Parathyroid adenoma (tissue), 2 donors: ENCODE results near the gene TYW1B.
"Not testable (repeated sequence)": the region's sequence is repeated elsewhere in the genome, so short reads cannot be mapped to it uniquely, and the experiment has no call there.

Experiments
- H2AFZ ChIP-seq: fragments of 300-600 bp; sonication (generic); one replicate; pipeline ENCODE4 v1.7.0; 2017; ENCODE audit warnings: antibody characterized with exemption, mild to moderate bottlenecking
- H3K27ac ChIP-seq: fragments of 300-600 bp; sonication (generic); one replicate; pipeline ENCODE4 v1.7.0; 2017
- H3K27me3 ChIP-seq: fragments of 300-600 bp; sonication (generic); one replicate; pipeline ENCODE4 v1.7.0; 2017; ENCODE audit warnings: low read length; ENCODE audit not compliant: control insufficient read depth, insufficient read depth
- H3K36me3 ChIP-seq: fragments of 300-600 bp; sonication (generic); one replicate; pipeline ENCODE4 v1.7.0; 2017; ENCODE audit warnings: low read length; ENCODE audit not compliant: control insufficient read depth, insufficient read depth
- H3K4me1 ChIP-seq: fragments of 300-600 bp; sonication (generic); one replicate; pipeline ENCODE4 v1.7.0; 2017; ENCODE audit warnings: control low read depth
- H3K4me2 ChIP-seq: fragments of 300-600 bp; sonication (generic); one replicate; pipeline ENCODE4 v1.7.0; 2017; ENCODE audit warnings: low read length
- H3K4me3 ChIP-seq: fragments of 300-600 bp; sonication (generic); one replicate; pipeline ENCODE4 v1.7.0; 2017; ENCODE audit warnings: low read depth, low read length
- H3K79me2 ChIP-seq: fragments of 300-600 bp; sonication (generic); one replicate; pipeline ENCODE4 v1.7.0; 2017; ENCODE audit warnings: control low read depth
- H3K9ac ChIP-seq: fragments of 300-600 bp; sonication (generic); one replicate; pipeline ENCODE4 v1.7.0; 2017; ENCODE audit warnings: mild to moderate bottlenecking
- H3K9me3 ChIP-seq: fragments of 300-600 bp; sonication (generic); one replicate; pipeline ENCODE4 v1.7.0; 2017; ENCODE audit warnings: low read length; ENCODE audit not compliant: control insufficient read depth
- CTCF ChIP-seq: fragments of 300-600 bp; sonication (generic); IDR thresholded peaks from one replicate; pipeline ENCODE4 v1.7.0; 2017; ENCODE audit warnings: antibody characterized with exemption, mild to moderate bottlenecking
- donor health status: primary hyperparathyroidism.

TYW1B gene

GRCh38 chr7:72753781-72754180 is 74.2 kb downstream of the TYW1B start:
- Histone ChIP-seq H3K4me1 (no peaks in the 10 kb centered on the region), H3K4me2 (no peak overlapping the region), H3K36me3 (no peaks in the 10 kb centered on the region), H2AFZ (no peak overlapping the region), H3K79me2 (no peaks in the 10 kb centered on the region), H3K27ac (no peak overlapping the region), H3K27me3 (no peaks in the 10 kb centered on the region), H3K9me3 (no peaks in the 10 kb centered on the region), H3K4me3 (no peak overlapping the region), H3K9ac (no peak overlapping the region)
- no peak for TF ChIP-seq CTCF

DNA sequence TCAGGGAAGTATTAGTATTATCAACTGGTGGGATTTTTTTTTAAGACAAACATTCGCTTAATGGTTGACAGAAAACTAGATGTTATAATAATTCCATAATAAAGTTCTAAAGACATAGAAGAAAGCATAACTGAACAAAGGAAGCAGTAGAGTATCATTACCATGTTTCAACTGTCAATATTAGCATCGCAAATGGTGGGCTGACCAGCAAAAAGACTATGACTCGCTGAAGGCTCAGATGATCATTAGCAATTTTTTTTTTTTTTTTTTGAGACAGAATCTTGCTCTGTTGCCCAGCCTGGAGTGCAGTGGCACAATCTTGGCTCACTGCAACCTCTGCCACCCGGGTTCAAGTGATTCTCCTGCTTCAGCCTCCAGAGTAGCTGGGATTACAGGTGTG is 74.8 kb downstream of the TYW1B start:
- H3K9me3 ChIP-seq, H3K79me2 ChIP-seq, H3K27me3 ChIP-seq, H3K9ac ChIP-seq, H3K4me1 ChIP-seq, H2AFZ ChIP-seq, H3K27ac ChIP-seq, H3K4me3 ChIP-seq, H3K36me3 ChIP-seq, H3K4me2 ChIP-seq: not testable (repeated sequence)

DNA sequence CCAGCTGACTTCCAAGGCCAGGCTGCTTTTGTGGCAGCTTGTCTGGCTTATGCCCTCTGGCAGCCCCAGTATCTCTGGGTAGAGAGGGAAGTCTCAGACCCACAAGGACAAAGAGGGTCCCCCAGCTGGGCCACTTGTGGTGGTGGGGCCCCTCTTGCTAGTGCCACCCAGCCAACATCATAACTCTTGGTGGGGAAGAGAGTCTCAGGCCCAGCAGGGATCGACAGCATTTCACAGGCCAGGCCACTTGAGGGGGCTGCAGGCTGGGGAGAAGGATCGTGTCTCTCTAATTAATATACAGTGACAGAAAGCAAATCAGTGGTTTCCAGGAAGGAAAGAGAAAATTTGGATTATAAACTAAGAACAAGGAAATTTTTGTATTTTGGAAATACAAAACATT is 76.0 kb downstream of the TYW1B start:
- H3K4me1 ChIP-seq, result no peaks in the 10 kb centered on the region
- H3K4me2 ChIP-seq, result no peak overlapping the region
- no peaks in the 10 kb centered on the region for H3K79me2 ChIP-seq
- H3K9me3 ChIP-seq, result no peaks in the 10 kb centered on the region
- no peaks in the 10 kb centered on the region for H3K36me3 ChIP-seq
- no peaks in the 10 kb centered on the region for H3K27me3 ChIP-seq
- H3K9ac ChIP-seq, result no peak overlapping the region
- no peak overlapping the region for H3K4me3 ChIP-seq
- no peak overlapping the region for H2AFZ ChIP-seq
- H3K27ac ChIP-seq, result no peak overlapping the region
- no peak for TF ChIP-seq CTCF

GRCh38 chr7:72751378-72751777 is 76.6 kb downstream of the TYW1B start:
- Histone ChIP-seq H3K4me1 (no peaks in the 10 kb centered on the region), H3K79me2 (no peaks in the 10 kb centered on the region), H2AFZ (no peak overlapping the region), H3K4me2 (no peak overlapping the region), H3K9ac (no peak overlapping the region), H3K9me3 (no peaks in the 10 kb centered on the region), H3K4me3 (no peak overlapping the region), H3K27ac (no peak overlapping the region), H3K27me3 (no peaks in the 10 kb centered on the region), H3K36me3 (no peaks in the 10 kb centered on the region)
- TF ChIP-seq CTCF, result no peak

DNA sequence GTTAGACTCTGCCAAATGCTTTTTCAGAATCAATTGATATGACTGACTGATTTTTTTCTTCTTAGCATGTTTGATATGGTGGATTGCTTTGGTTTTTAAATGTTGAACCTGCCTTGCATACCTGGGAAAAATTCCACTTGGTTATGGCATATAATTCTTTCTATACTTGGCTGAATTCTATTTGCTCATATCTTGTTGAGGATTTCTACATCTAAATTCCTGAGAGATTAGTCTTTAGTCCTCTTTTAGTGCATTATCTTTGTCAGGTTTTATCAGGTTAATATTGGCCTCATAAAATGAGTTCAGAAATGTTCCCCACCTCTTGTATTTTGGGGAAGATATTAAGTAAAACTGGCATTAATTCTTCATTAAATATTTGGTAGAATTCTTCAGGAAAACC is 79.4 kb downstream of the TYW1B start:
- not testable (repeated sequence) for H3K27ac ChIP-seq, H3K9me3 ChIP-seq, H3K4me1 ChIP-seq, H3K9ac ChIP-seq, H3K27me3 ChIP-seq, H3K4me3 ChIP-seq, H3K79me2 ChIP-seq, H3K36me3 ChIP-seq, H3K4me2 ChIP-seq, H2AFZ ChIP-seq

GRCh38 chr7:72744244-72744926 is 83.6 kb downstream of the TYW1B start:
- H3K4me2 ChIP-seq, H3K27ac ChIP-seq, H3K9ac ChIP-seq, H3K36me3 ChIP-seq, H3K4me3 ChIP-seq, H3K4me1 ChIP-seq, H3K27me3 ChIP-seq, H3K9me3 ChIP-seq, H2AFZ ChIP-seq, H3K79me2 ChIP-seq: not testable (repeated sequence)

DNA sequence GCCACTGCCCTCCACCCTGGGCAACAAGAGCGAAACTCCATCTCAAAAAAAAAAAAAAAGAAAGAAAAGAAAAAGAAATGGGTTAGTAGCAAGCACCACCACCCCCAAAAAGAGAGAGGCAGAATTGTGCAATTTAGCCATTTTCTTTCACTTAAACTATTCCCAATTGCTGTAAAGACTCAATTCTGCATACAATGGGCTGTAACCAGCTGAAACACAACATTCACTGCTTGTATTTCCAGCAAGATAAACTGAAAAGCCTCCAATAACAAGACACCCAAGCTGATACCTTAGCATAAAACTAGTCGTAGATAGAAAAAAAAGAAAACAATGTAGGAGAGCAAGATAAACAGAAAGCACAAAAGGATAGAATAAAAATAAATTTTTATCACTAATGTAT is 84.2 kb downstream of the TYW1B start:
- not testable (repeated sequence) for H3K27ac ChIP-seq, H2AFZ ChIP-seq, H3K4me2 ChIP-seq, H3K9me3 ChIP-seq, H3K4me3 ChIP-seq, H3K9ac ChIP-seq, H3K36me3 ChIP-seq, H3K27me3 ChIP-seq, H3K4me1 ChIP-seq, H3K79me2 ChIP-seq

DNA sequence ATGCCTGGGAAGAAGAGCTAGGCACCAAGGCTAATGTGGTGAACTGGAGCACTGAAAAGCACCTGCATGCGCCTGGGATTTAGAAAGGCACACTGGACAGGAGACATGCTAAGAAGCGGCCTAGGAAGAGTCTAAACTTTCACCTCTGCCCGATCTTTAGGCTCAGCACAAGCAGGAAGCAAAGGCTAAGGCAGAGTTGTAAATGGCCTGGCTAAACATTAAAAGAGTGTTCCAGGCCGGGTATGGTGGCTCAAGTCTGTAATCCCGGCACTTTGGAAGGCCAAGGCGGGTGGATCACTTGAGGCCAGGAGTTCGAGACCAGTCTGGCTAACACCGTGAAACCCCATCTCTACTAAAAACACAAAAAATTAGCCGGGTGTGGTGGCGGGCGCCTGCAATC is 88.3 kb downstream of the TYW1B start:
- not testable (repeated sequence) for H3K4me3 ChIP-seq, H3K27me3 ChIP-seq, H3K79me2 ChIP-seq, H3K4me1 ChIP-seq, H3K9me3 ChIP-seq, H2AFZ ChIP-seq, H3K9ac ChIP-seq, H3K36me3 ChIP-seq, H3K27ac ChIP-seq, H3K4me2 ChIP-seq

GRCh38 chr7:72735855-72736254 is 92.1 kb downstream of the TYW1B start:
- H3K36me3 ChIP-seq, H3K9me3 ChIP-seq, H3K4me1 ChIP-seq, H2AFZ ChIP-seq, H3K4me2 ChIP-seq, H3K4me3 ChIP-seq, H3K27ac ChIP-seq, H3K79me2 ChIP-seq, H3K9ac ChIP-seq, H3K27me3 ChIP-seq: not testable (repeated sequence)
